Adrenal gland (tissue), 12 donors: Measurements from ENCODE around the gene NIPSNAP3A. TPM values are rescaled to one million over a fixed set of nuclear protein-coding genes. Genes with fewer than 3 reads are reported as not detected.

Experiments
- DNase-seq, 7 donors: peaks; one replicate each; pipeline ENCODE4 v3.0.0-alpha.2; 2019 to 2020
- H3K27ac ChIP-seq, 5 donors: fragments of 200-600 bp; sonication (generic) in 4 of 5; 1 replicate in 3 of 5; 2 replicates in 2 of 5; pipeline versions ENCODE4 v1.5.1 to v1.8.0; 2016 to 2020; ENCODE audit warnings: mild to moderate bottlenecking in 1 of 5
- H3K27me3 ChIP-seq: fragments of 200-600 bp; 2 replicates; pipeline ENCODE4 v1.8.0; 2021
- H3K36me3 ChIP-seq, 2 donors: fragments of 200-600 bp; replicated peaks in 1 of 2; 1 replicate in 1 of 2; 2 replicates in 1 of 2; pipeline versions ENCODE4 v1.5.1 to v1.8.0; 2018 to 2022
- H3K4me1 ChIP-seq, 2 donors: fragments of 200-600 bp; replicated peaks in 1 of 2; 1 replicate in 1 of 2; 2 replicates in 1 of 2; pipeline versions ENCODE4 v1.5.1 to v1.8.0; 2018 to 2021
- H3K4me3 ChIP-seq, 4 donors: fragments of 200-600 bp; sonication (generic) in 3 of 4; one replicate each; pipeline ENCODE4 v1.5.1; 2016 to 2018
- H3K9me3 ChIP-seq, 3 donors: fragments of 200-600 bp; sonication (generic) in 1 of 3; replicated peaks in 1 of 3; 1 replicate in 2 of 3; 2 replicates in 1 of 3; pipeline versions ENCODE4 v1.5.1 to v1.8.0; 2016 to 2021
- POLR2A ChIP-seq, 2 donors: fragments of 450-650 bp; IDR thresholded peaks; one replicate each; pipeline ENCODE4 v1.6.1; 2017; ENCODE audit warnings: antibody characterized with exemption in 2 of 2, mild to moderate bottlenecking in 2 of 2, moderate library complexity in 1 of 2
- WGBS, 4 donors: extraction: QIAGEN DNeasy Blood & Tissue Kit in 2 of 4; methylation state at CpG; one replicate each; pipeline versions ENCODE4 v1.1.5 to v1.1.7; 2013 to 2017; 5-methylcytosine and 5-hydroxymethylcytosine counted together
- intact Hi-C, 2 donors: fragments of 100-400 bp; cut with DNase I; formaldehyde crosslinking; loops; one replicate each; pipeline versions ENCODE4 v1.14.1 to v1.15.0; 2022 to 2023
- polyA plus RNA-seq, 3 donors: library from polyadenylated mRNA; stranded (reverse); fragments of 200-250 nt in 2 of 3; fragments of 350-450 nt in 1 of 3; fragmentation: Illumina TruSeq in 1 of 3; extraction: RNeasy Lipid Tissue Mini Kit (QIAGEN cat#74804) in 1 of 3; gene quantifications; one replicate each; pipeline ENCODE4 v1.2.3, GENCODE V29; 2013 to 2014
- total RNA-seq, 9 donors: library from RNA; depleted of rRNA in 4 of 9; stranded (reverse); fragments of >200 nt in 4 of 9; fragments of 120-200 nt in 1 of 9; fragmentation: NEBNext Ultra II Directional in 1 of 9; extraction: Animal tissue kit (Norgen Biotek cat#: 25700) in 1 of 9; gene quantifications; one replicate each; pipeline versions ENCODE4 v1.1.0 to v1.2.4, GENCODE V29; 2013 to 2023
- TF ChIP-seq, protein P1 (sequence below), 6 experiments: fragments of 450-650 bp in 4 of 6; fragments of 200-600 bp in 2 of 6; sonication (generic) in 1 of 6; IDR thresholded peaks; 1 replicate in 5 of 6; 2 replicates in 1 of 6; pipeline versions ENCODE4 v1.5.1 to v1.8.0; 2016 to 2021; ENCODE audit warnings: antibody characterized with exemption in 6 of 6, mild to moderate bottlenecking in 2 of 6, moderate library complexity in 1 of 6
- donor health status: healthy with polysubstance abuse.
- donor health status: Bipolar disorder and iron deficiency.
- donor health status: DM: yes; HTN: yes; CAD: no.
- donor health status: DM: no; HTN: no; CAD: no.
- donor health status: DM: no; HTN: no; CAD: no.
- donor health status: DM: yes; HTN: yes; CAD: no.

Gene NIPSNAP3A
- total and polyA plus RNA-seq, 12 donors: 18.3 to 164 (median 43.7) TPM

DNA sequence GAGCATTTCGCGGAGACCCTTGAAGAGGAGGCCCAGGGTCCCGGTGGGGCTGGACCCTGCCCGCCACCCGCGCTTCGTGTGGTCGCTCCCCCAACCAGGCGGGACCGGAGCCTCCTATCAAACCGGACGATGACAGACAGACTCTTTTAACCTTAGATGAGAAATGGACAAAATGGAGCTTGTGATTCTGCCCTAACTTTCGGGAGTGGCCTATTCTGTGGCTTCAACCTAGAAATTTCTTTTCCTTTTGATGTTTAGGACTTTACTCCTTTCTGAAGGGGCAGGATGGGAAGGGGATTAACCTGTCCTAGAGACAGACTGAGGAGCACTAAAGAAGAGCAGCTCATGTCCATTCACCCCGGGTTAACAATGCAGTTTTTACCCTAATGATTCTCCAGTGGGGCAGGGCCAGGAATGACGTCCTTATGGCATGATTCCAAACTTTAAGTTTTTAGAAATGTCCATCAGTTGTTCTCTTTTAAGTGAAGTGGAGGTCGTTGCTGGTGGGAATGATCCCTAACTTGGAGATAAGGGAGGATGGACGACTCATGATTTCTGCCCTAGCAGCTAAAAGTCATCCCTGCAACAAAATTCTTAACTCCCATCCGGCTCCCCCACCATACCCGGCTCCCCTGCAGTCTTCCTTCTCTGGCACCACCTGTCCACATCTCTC is 1.0 kb downstream of the NIPSNAP3A start:
- H3K36me3 ChIP-seq: peaks cover 0 to 6% of the 10 kb centered on the region in 2 donors
- H3K4me1 ChIP-seq: peaks cover 5 to 24% of the 10 kb centered on the region in 2 donors
- peak in 2 of 7 donors; percentile 14 to 32 for DNase-seq
- TF ChIP-seq, protein P1, sequence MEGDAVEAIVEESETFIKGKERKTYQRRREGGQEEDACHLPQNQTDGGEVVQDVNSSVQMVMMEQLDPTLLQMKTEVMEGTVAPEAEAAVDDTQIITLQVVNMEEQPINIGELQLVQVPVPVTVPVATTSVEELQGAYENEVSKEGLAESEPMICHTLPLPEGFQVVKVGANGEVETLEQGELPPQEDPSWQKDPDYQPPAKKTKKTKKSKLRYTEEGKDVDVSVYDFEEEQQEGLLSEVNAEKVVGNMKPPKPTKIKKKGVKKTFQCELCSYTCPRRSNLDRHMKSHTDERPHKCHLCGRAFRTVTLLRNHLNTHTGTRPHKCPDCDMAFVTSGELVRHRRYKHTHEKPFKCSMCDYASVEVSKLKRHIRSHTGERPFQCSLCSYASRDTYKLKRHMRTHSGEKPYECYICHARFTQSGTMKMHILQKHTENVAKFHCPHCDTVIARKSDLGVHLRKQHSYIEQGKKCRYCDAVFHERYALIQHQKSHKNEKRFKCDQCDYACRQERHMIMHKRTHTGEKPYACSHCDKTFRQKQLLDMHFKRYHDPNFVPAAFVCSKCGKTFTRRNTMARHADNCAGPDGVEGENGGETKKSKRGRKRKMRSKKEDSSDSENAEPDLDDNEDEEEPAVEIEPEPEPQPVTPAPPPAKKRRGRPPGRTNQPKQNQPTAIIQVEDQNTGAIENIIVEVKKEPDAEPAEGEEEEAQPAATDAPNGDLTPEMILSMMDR (IDR thresholded peaks at IDR 0.05): no peak
- peak in 1 of 2 donors; percentile 62 for TF ChIP-seq POLR2A (IDR thresholded peaks at IDR 0.05)
- intact Hi-C loops: no loop called here
- 6 to 9% (median 7%) methylated on average over 15 to 19 of the region's 19 CpGs for WGBS, 4 donors
- H3K27me3 ChIP-seq: no peaks in the 10 kb centered on the region
- peak overlapping the region; percentile 46 to 89 (median 74) for H3K4me3 ChIP-seq
- H3K27ac ChIP-seq: peak overlapping the region; percentile 16 to 97 (median 91)
- no peaks in the 10 kb centered on the region for H3K9me3 ChIP-seq

DNA sequence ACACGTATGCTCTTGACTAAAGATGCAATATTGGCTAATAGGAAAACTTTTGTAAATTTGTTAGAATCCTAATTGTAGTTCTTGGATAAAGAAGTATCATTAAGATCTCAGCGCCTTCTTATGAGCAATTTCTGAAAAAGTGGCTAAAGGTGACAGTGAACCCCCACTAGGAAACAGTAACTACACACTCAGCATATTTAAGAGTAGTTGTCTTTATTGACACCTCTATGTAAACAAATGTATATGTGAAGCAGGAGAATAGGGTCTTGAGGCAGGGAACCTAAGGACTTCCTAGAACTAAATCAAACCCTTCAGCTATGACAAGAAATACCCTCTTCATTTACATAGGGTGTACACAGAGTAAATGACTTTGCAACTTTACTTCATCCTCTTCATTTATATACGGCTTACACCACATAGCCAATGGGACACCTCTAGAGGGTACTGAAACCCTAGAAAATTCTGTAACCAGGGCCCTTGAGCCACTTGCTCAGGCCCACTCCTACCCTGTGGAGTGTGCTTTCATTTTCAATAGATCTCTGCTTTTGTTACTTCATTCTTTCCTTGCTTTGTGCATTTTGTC is 2.8 kb downstream of the NIPSNAP3A start:
- TF ChIP-seq, protein P1 (IDR thresholded peaks at IDR 0.05): no peak
- no peak for TF ChIP-seq POLR2A (IDR thresholded peaks at IDR 0.05)
- peaks cover 0 to 6% of the 10 kb centered on the region in 2 donors for H3K36me3 ChIP-seq
- WGBS, 4 donors: 82 to 95% (median 92%) methylated on average over 3 of the region's 3 CpGs
- no peak overlapping the region for H3K27ac ChIP-seq
- intact Hi-C loops: no loop called here
- H3K4me3 ChIP-seq: no peak overlapping the region
- no peaks in the 10 kb centered on the region for H3K9me3 ChIP-seq
- peaks cover 5 to 25% of the 10 kb centered on the region in 2 donors for H3K4me1 ChIP-seq
- no peaks in the 10 kb centered on the region for H3K27me3 ChIP-seq
- DNase-seq: no peak

DNA sequence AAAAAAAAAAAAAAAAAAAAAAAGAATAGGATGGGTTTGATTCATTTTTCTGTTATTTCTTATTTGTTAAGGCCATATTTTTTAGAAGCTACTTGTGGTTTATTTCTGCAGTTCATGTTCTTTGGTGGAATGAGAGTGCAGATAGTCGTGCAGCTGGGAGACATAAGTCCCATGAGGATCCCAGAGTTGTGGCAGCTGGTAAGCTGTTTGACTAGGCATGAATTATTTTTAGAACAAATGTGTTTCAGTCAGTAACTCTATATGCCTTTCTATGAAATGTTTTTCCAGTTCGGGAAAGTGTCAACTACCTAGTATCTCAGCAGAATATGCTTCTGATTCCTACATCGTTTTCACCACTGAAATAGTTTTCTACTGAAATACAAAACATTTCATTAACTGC is 11.5 kb downstream of the NIPSNAP3A start:
- DNase-seq: no peak
- Histone ChIP-seq H3K36me3 (peaks cover 0 to 9% of the 10 kb centered on the region in 2 donors), H3K27ac (no peak overlapping the region), H3K4me1 (no peaks in the 10 kb centered on the region), H3K27me3 (no peaks in the 10 kb centered on the region), H3K9me3 (no peaks in the 10 kb centered on the region), H3K4me3 (no peak overlapping the region)
- TF ChIP-seq, protein P1 (IDR thresholded peaks at IDR 0.05): no peak
- no peak for TF ChIP-seq POLR2A (IDR thresholded peaks at IDR 0.05)
- intact Hi-C loops: no loop called here
- WGBS, 4 donors: 70 to 81% (median 76%) methylated on average over 3 of the region's 3 CpGs

DNA sequence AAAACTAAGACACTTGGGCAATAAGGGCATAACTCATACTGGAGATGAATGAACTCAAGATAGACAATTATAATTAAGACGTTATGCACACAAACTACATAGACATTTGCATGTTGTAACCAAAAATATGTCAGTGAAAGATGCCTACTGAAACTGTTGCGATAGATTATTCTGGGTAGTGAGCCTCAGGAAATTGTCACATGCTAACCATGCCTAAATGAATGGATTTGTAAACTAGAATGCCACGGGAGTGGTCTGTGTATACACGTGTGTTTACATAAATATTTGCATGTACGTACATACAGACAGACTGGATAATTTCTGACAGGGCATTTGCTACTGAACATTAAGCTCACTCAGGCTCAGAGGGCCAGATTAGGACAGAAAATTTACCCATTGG is 17.7 kb downstream of the NIPSNAP3A start:
- Histone ChIP-seq H3K27me3 (no peaks in the 10 kb centered on the region), H3K36me3 (no peaks in the 10 kb centered on the region), H3K4me3 (peak overlapping the region in 2 of 4 donors; percentile 60 to 66), H3K4me1 (peaks cover 5 to 28% of the 10 kb centered on the region in 2 donors), H3K27ac (peak overlapping the region in 2 of 5 donors; percentile 31 to 92), H3K9me3 (no peaks in the 10 kb centered on the region)
- WGBS, 4 donors: 48 to 56% (median 52%) methylated on average over 5 of the region's 5 CpGs
- DNase-seq: no peak
- intact Hi-C loops: no loop called here
- TF ChIP-seq, protein P1 (IDR thresholded peaks at IDR 0.05): no peak
- TF ChIP-seq POLR2A (IDR thresholded peaks at IDR 0.05): no peak
